DMS79 treated with DMSO at 0.1 percent for 48 hours (cell line): ENCODE results near the gene MAN2B2.

Source experiments
- DNase-seq: peaks from one replicate; lab custom pipeline; 2025; lab: John Stamatoyannopoulos, UW

The MAN2B2 gene

DNA sequence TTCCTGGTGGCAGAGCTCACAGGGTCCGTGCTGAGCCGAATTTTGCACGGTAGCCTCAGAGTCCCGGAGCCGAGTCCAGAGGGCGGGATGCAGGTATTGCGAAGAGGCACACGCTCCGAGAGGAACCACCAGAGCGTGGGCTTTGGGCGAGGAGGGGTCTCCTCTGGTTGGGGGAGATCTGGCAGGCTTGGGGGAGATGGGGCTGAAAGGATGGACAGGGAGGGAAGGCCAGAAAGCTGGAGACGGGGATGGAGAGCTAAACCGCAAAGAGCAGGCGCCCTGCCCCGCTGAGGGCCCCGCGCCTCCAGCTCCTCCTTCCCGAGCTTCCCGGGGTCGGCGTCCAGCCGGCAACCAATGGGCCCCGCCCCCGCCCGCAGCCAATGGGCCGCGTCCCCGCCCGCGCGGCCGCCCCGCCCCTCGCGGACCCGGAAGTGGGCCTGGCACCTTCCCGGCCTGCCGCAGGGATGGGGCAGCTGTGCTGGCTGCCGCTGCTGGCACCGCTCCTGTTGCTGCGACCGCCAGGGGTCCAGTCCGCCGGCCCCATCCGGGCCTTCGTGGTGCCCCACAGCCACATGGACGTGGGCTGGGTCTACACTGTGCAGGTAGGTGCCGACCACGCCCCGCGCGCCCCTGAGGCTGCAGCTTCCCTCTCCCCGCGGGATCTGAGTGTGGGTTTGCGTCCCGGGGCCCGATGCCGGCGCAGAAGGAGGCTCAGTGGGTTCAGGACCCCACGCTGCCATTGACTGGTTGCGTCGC, at the start of gene MAN2B2:
Gene MAN2B2, plus strand, starts transcription at position 443 of the 756 bp plus-strand sequence. Its CDS starts 22 bp downstream, at position 465.
- DNase-seq: peak; percentile 19

DNA sequence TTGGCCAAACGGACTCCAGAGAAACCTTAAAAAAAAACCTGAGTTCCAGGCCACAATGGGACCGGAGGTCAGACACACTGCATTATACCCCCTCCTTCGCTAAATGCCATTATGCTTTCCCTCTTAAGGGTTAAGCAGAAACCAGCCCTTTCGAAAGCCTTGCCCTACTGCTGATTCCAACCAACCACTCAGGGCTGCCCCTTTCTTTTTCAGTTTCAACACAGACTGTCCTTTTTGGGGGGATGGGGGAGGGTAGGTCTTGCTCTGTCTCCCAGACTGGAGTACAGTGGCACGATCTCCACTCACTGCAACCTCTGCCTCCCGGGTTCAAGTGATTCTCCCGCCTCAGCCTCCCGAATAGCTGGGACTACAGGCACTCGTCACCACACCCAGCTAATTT, 49.5 kb upstream of the MAN2B2 start:
- DNase-seq: no peak

DNA sequence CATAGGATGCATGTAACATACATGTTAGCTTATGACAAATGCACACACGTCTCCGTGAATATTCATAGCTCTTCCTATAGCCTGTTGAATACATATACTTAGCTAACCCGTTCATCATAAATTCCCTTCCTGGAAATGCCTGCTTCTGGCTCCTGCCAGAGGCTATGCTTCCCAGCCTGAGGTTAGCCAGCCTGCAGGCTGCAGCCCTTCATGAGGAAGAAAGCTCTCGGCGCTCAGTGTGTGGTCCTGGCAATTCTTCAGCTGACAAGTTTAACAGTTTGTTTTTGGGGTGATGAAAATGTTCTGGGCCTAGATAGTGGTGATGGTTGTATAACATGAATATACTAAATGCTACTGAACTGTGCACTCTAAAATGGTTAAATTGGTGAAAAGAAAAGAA, 48.8 kb upstream of the MAN2B2 start:
- DNase-seq: no peak

DNA sequence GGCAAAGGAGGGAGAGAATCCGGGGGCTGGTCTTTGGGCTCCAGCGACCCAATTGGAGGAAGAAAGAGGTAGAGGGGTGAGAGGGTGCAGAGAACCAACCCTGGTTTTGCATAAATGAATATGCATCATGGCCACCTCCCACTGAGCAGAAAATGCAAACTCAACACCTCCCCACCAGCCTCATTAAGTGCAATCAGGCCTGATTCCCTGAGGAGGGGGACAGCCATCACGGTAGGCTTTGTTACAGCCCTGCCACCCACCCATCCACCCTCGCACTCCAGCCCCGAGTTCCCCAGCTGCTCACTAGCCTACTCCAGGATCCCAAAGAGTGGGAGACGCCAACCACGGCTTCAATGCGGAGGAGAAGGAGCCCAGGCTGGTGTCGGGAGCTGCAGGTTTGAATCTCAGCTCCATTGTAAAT, 48.3 kb upstream of the MAN2B2 start:
- no peak for DNase-seq

DNA sequence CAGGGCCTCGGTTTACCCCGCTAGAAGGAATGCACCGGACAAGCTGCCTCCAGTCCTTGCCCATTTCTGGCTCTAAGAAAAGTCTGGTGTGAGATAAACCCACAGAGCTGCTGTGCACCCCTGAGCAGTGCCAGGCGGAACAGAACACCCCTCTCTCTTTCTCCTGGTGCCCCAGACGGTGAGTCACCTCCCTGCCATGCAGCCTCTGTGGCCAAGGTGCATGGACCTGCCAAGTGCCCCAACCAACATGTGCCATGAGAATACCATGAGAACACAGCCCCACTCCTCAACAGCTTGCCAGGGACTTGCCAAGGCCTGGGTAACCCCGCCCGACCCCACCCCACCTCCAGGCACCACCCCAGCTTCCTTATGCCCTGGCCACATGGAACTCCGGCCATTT, 47.7 kb upstream of the MAN2B2 start:
- DNase-seq: no peak

DNA sequence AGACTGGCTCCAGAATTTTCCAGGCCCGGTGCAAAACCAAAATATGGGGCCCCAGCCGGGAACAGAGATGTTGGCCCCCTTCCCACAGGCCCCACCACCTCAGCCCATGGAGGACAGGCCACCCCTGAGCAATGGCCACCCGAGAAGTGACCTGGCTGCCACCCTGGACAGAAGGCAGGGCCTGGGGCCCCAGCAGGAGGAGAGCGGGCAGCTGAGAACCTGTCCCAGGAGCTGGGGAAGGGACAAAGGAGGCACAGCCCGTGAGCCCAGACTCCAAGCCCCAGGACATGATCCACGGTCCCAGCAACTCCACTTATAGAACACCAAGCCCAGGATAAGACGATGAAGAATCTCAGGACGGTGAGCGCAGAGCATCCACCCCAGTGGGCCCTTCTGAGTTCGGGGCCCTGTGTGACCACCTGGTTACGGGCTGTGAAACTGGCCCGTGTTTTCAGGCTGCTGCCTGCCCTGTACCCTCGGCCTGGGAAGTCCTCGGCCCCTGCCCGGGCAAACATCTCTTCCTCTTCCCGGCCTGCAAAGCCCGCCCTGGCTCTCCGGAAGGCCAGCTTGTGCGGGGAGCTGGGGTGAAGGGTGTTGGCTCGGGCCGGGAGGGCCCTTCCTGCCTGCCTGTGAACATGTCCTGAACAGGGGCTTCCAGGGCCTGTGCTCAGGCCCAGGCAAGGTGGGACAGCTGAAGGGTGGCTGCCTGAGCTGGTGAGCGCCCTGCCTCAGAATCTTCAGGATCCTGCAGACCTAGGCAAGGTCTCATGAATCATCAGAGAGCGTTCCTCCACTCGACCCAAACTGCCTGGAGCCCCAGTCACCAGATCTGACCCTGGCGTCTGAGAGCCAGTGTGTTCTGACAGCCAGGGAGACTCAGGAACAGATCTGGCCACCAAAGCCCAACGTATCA, 47.0 kb upstream of the MAN2B2 start:
- no peak for DNase-seq

DNA sequence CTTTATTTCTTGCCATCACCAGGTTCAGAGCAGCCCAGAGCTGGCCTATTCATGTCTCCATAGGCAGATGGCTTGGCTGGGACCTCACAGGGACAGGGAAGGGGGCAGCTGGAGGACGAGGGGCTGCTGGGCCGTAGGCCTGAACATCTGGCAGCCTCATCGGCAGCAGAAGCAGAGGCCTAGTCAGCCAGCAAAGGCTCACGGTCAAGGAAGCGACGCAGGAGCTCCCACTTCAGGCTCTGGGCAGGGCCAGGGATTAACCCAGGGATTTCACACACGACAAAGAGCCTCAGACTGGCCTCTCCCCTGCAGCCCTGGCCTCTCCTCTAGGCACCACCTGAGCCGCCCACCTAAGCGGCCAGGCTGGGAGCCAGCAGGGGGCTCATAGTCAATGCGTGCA, 46.0 kb upstream of the MAN2B2 start:
- DNase-seq: no peak

DNA sequence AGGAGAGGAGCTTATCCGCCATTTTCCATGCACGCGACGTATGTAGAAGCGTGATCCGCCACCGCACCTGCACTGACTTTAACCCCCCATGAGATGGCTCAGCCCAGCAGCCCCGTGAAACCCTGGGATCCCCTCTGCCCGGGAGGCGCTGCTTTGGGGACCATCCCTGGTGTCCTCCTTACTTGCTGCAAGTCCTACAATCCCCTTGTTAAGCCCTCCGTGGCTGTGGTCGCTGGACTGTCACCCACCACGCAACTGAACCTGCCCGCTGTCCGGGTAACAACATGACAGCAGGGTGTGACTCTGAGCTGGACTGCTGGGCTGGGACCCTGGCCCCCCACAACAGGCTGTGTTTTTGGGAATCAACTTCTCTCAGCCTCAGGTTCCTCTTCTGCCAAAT, 44.7 kb upstream of the MAN2B2 start:
- DNase-seq: no peak

DNA sequence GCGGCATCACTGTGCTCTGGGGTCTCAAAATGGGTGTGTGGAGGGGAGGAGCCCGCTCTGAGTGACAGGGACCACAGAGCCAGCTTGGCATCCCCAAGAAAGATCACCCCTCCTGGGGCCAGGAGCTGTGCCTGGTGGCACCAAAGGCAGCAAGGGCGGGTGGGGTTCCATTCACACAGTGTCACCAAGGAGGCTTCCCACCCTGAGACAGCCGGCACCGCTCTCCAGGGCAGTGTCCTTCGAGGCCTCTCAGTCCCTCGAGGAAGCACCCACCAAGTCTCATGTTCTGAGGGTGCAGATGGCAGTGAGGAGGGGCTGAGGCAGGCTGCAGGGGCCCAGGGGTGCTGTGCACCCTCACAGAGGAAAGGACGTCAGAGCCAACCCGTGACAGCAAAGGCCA, 44.0 kb upstream of the MAN2B2 start:
- DNase-seq: no peak

DNA sequence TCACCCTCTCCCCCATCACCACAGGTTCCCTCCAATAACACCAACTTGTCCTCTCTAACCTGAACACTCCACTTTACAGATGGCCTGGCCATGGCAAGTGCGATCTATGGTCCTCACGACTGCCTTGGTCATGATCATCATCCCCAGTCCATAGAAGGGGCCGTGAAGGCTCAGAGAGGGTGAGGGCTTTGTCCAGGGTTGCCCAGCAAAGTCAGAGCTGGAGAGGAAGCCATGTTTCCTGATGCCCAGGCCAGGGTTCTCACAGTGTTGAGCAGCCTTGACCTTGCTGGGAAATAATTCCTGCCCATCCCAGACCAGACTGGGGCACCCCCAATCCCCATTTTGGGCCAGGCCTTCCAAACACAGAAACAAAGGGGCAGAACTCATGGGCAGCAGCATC, 42.9 kb upstream of the MAN2B2 start:
- DNase-seq: no peak

DNA sequence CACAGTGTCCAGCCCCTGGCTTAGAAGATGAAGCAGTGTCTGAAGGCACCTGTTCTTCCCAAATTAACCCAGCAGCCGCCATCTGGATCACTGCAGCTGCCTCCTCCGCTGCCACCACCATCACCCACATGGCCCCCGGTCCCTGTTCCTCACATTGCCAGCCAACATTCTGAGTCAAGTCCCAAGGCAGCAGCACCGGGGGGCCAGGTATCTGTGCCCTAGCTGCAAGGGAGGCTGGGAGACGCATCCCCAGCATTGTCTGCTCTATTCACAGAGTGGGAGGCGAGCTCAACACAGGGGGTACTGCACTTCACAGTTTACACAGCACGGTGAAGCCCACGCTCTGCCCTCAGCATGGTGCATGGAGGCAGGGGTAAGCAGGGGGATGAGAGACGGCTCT, 42.3 kb upstream of the MAN2B2 start:
- no peak for DNase-seq

DNA sequence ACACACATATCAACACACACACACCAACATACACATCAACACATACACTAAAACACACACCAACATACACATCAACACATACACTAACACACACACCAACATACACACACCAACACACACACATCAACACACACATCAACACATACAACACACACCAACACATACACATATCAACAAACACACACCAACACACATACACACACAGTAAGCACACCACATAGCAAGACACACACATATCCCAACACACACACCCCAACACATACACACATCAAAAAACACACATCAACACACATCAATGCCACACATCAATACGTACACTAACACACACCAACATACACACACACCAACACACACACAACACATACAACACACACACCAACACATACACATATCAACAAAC, 40.9 kb upstream of the MAN2B2 start:
- DNase-seq: no peak

DNA sequence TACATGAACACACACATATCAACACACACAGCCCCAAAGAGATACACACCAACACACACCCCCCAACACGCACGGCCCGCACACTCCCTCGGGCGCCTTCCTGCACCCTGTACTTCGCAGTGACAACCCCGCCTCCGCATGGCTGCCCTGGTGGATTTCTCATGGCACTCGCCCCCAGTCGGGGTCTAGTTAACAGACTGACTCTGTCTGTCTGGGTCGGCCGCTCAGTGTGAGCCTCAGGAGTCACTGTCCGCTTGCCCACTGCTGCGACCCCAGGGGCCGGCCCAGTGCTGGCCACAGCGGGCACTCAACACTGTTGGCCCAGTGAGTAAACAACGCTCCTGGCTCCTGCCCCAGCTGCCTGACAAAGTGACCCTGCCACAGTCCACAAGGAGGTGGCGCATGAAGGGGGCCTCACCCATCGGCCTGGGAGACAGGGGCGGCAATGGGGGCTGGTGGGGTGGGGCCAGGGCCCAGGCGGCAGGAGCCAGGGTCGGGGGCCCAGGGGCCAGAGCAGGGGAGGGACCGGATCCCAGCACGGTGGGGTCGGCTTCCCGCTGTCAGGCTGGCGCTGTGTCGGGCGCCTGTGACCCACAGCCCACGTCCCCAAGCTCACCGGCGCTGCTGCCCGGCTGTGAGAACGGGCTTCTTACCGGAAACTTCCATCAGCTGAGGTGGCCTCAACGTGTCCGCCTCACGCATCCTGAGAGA, 40.2 kb upstream of the MAN2B2 start:
- no peak for DNase-seq

DNA sequence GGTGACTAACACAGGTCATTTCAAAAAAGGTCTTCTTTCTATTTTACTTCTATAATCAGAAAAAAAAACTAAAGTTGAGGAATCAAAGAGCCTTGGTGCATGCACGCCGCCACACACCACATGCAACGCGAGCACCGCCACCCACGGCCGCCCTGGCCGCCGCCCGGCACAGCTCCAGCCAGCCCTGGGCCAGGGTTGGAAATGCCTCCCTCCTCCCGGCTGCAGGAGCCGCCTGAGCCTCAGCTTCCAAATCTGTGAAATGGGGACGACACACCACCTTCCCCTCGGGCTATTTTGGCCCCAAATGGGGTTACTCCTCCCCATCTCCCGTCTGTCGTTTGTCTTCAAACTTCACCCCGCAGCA, 39.7 kb upstream of the MAN2B2 start:
- no peak for DNase-seq

DNA sequence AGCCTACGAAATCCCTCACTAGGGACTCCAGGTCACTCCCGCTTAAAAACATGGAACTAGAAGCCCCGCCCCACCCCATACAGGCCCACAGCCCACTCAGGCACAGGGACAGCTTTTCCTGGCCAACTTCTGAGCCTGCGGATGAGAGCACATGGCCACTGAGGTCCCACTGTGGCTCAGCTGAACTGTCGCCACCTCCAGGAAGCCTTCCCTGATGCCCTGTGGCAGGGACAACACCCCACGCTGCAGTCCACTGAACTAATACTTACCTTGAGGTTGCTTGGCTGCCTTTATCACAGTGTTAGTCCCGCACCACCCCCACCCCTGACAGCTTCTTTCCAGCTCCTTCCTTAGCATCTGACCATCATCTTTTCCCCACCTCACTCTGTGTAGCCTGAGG, 39.3 kb upstream of the MAN2B2 start:
- no peak for DNase-seq

DNA sequence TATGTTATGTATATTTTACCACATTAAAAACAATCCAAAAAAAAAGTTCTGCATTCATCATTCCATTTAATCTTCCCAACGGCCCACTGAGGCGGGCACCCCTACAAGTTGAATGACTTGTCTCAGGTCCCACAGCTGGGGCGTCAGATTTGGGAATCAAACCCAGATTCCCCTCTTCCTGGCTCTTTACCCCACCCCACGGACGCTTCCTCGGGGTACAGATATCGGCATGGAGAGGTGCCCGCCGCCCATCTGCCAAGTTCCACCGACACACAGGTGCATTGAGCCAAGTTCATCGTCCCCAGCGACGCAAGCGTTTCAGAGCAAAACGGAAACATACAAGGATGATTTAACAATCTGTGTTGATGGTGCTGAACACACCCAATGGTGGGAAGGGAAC, 36.9 kb upstream of the MAN2B2 start:
- no peak for DNase-seq

DNA sequence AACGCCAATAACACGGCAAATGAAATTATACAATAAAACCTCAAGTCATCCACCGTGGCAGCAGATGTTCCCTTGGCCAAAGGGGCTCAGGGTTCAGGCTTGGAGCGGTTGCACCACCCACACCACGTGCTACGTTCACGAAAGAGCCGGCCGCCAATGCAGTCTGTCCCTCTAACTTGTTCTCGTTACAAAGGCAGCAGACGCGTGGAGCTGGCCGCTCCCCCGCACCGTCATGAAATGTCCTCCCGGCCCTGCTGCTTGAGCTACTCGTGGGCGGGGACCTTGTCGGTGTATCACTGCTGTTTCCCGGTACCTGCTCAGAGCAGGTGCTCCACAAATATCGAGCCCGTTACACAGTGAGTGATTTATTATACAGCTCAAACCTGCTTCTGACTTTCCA, 36.4 kb upstream of the MAN2B2 start:
- DNase-seq: peak; percentile 44

DNA sequence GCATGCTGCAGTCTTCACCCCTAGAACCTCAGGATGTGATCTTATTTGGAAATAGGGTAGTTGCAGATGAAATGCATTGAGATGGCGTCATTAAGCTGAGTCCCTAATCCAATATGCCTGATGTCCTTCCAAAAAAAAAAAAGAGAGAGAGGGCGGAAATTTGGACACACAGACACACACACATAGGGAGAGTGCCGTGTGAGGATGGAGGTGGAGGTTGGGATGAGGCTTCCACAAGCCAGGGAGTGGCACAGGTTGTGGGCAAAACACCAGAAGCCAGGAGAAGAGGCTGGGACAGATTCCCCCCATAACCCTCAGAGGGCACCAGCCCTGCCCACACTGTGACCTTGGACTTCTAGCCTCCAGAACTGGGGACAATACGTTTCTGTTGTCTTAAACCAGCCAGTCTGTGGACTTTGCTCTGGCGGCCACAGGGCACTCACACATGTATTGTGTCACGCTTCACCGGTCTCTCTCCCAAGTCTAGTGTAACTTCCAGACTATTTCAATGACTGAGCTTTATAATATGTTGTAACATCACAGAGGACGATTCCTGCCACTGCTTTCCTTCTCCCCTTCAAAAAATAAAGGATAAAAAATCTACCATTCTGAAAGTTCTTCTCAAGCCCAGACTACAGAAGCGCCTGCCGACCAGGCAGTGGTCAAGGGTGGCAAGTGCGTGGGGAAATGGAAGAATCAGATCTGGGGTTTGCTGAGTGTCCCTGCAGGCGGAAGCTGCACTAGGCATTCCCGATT, 35.8 kb upstream of the MAN2B2 start:
- DNase-seq: no peak

DNA sequence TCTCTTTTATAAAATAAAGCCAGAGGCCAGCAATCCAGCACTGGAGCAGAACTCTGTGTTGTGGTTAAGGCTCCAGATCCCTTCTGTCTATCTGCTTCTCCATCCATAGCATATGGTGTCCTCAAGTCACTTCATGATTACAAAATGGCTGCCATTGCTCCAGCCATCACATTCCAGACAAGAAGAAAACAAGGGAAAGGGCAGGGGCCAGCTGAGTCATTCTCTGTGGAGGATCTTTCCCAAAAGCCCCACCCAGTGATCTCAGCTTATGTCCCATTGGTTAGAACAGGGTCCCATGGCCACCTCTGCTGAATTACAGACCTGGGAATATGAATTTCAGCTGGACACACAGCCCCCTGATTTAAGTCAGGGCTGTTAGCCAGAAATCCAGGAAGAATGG, 34.1 kb upstream of the MAN2B2 start:
- DNase-seq: no peak

DNA sequence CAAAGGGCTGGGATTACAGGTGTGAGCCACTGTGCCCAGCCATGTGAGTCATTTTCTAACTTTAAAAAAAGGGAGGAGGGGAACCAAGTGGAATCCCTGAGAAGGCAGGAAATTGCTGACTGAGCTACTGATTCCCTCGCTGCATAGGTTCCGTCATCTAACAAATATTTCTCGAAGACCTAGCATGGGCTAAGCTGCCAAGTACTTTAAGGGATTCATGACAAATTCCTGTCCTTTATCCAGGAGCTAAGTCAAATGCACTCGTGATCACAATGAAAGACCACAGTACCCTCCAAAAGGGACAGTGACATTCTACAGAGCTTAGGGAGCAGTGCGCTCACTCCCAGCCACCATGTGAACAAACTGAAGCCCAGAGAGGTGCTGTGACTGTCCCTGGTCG, 33.2 kb upstream of the MAN2B2 start:
- DNase-seq: no peak

DNA sequence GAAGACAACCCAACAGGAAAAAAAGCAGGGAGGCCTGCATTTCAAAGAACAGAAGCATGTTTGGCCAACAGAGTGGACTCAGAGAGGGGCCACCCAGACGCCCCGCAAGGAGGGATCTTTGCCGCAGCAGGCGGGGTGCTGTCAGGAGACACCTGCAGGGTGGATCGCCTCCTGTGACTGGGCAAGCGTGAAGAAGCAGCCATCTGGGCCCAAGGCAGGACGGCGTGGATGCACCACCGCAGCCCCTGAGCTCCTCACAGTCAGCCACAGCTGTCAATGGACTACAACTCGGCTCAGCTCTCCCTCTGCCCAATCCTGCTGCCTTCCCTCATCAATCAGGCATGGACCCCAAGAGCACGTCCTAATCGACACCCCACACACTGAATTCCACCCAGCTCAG, 32.0 kb upstream of the MAN2B2 start:
- no peak for DNase-seq

DNA sequence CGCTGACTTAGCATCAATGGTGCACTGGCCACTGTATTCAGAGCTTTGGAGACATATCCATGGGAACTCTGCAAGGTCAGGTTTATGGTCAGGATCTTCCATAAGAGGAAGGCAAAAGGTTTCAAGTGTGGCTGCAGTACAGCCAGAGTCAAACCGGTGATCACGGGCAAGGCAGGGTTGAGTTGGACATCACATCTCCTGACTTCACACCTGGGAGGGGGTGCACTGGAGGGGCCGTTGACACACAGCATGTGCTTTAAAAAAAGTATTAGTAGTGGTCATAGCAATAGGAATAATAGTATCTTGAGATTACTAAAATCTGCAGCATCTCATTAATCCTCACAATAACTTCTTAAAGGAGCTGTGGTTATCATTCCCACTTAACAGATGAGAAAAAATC, 28.9 kb upstream of the MAN2B2 start:
- no peak for DNase-seq
